NCI-H2227 treated with DMSO at 0.1 percent for 48 hours (cell line): Measurements from ENCODE around the gene DEDD2.
A peak's percentile ranks its signal among the peaks of the same experiment; 100 is the strongest.

Source experiments
- DNase-seq: peaks from one replicate; lab custom pipeline; 2025; lab: John Stamatoyannopoulos, UW

The DEDD2 gene

DNA sequence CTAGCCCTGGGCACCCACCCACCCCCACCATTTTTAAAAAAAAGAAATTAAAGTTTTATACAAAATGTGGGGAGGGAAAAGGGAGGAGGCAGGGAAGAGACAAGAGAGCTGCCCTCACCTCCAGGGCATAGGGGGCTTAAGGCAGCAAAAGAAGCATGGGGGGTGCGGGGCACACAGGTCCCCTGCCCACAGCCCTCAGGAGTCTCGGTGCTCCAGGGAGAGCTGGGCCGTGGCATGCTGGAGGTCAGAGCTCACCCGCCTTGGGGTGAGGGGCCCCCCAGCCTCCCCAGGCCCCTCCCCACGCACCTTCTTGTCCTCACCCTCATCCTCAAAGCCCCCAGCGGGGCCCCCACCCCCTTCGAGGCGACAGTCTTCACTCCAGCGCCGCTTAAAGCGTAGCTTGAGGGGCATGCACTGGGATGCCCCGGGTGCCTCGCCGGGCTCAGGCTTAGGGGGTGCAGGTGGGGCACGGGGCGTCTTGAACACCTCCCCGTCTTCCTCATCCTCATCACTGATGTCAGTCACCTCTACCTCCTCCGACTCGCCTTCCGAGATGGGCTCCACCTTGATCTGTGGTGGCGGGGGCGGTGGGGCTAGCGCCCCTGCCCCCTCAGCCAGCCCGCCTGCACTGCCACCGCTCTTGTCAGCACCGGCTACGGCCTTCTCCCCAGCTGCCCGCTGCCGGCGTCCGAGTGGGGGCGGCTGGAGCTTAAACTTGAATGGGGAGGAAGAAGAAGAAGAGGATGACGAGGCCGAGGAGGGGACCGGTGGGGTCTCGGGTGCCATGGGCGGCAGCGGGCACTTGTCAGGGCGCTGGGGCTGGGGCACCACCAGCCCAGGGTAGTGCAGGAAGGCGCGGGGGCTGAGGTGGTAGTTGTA lies 31.0 kb upstream of the DEDD2 start:
- no peak for DNase-seq

DNA sequence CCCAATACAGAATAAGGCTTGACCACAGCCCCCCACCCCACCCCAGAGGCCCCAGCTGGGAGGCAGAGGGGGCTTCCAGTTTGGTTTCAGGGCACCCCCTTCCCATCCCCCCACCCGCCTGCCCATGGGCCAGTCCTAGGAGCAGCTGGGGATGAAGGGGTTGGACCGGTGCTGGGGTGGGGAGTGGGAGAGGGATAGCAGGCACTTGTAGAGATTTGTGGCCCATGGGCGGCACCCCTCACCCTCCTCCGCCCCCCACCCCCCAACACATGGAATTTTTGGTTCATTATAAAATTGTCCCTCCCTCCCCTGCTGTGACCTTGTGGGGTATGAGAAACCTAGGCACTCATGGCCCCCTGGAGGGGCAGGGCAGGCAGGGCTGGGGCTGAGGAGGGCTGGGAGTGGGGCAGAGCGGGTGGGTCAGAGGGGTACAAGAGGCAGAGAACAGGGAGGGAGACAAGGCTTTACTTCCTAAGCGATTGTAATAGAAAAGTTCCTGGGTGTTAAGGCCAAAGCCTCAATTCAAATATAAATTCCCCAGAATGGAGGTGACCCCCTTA lies 30.2 kb upstream of the DEDD2 start:
- DNase-seq, result no peak

DNA sequence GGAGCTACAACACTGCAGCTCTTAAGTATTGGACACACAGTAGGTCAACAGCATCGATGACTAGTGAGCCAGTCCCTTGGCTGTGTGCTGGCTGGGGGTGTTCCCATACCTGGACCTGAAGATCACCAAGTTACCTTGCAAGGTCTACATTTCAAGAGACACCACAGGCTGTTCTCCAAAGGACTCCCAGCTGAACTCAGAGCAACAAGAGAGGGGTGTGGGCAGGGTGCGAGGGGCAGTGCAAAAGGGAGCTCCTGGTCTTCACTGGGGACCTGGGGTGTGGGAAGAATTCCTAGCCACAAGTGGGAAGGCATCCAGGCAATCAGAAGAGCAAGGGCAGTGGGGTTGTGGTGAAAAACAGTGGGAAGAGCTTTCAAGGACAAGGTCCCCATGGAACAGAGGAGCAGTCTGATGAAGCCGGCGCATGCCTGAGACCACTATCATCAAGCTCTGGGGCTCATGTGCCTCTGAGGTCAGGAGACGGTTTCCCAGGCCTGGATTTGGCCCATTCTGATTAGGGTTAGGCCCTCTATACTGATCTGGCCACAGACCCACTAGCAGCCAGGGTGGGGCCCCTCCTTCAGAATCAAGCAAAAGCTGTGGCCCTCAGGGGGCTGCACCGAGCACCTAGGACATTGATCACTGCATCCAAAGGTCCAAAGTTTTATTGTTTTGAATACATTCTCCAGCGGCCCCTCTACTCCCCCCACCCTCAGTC lies 29.6 kb upstream of the DEDD2 start:
- DNase-seq, result no peak

DNA sequence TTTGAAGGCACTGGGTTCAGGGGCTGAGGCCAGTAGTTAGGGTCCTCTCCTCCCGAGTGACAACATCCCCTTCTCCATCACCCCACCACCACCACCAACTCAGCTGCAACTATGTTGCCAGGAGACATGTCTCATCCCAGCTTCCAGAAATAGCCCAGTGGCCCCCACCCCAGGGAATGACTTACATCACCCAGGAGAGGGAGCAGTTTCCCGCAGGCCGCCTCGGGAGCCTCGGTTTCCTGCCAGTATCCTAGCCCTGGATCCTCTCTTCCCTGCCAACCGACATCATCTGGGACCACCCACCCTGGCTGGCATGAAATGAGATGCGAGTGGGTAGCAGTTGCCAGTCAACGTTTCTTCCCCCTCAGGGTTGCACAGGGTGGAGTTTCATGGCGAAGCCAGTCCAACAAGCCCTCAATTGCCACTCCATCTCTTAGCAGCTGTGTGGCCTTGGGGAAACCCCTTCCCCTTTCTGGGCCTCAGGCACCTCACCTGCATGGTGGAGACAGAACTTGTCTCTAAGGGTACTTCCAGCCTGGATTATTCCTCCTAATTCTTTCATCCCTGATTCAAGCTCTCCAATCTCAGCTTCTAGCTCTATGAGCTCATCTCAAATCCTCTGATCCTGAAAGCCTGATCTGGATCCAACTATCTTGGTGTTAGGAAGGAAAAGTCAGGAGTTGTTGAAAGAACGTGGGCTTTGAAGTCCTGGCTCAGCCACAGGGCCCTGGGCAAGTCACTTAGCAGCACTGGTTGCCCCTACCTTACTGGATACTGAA lies 28.9 kb upstream of the DEDD2 start:
- peak; percentile 86 for DNase-seq

DNA sequence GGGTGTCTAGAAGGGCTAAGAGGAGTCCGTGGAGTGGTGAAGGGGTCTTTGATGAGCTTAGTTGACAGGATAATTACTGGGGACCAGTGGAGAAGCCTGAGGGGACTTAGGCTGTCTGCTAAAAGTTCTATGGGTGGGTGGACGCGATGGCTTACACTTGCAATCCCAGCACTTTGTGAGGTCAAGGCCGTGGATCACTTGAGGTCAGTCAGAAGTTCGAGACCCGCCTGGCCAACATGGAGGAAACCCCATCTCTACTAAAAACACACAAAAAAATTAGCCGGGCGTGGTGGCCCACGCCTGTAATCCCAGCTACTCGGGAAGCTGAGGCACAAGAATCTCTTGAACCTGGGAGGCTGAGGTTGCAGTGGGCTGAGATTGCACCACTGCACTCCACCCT lies 27.8 kb upstream of the DEDD2 start:
- no peak for DNase-seq

DNA sequence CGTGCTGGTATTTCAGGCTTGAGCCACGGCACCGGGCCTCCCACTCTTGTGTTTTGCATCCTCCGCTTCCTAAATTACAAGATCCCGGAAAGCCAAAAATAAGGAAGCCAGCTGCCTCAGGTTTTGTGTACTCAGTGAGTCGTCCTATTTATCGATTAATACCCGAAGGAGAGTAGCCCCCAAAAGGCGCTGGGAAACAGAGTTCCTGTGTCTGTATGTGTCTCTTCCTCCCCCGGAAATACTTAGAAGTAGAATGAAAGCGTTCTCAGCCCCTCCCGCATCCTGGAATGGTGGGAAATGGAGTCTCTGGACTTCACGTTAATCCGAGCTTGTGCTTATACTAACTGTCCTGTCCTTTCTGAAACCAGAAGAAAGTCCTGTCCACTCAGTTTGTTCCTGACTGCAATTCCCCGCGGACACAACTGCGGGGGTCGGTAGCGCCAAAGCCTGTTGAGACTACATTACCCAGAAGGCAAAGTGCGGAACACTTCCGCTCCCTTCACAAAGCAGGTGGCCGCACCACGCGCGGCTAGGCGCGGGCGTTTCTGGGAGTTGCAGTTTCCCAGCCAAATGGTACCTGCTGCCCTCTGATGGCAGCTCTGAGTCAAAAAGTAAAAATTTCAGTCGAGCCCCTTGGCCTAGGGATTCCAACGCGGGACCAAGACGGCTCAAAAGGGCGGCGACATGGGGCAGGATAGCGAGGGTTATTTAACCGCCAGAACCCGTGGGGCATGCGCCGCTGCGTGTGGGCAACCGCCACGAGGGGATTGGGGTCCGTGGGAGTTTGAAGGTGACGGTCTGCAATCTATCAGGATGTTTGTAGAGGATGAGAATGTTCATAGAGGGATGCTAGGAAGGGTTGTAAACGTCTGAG lies 27.1 kb upstream of the DEDD2 start:
- DNase-seq, result peak; percentile 100

DNA sequence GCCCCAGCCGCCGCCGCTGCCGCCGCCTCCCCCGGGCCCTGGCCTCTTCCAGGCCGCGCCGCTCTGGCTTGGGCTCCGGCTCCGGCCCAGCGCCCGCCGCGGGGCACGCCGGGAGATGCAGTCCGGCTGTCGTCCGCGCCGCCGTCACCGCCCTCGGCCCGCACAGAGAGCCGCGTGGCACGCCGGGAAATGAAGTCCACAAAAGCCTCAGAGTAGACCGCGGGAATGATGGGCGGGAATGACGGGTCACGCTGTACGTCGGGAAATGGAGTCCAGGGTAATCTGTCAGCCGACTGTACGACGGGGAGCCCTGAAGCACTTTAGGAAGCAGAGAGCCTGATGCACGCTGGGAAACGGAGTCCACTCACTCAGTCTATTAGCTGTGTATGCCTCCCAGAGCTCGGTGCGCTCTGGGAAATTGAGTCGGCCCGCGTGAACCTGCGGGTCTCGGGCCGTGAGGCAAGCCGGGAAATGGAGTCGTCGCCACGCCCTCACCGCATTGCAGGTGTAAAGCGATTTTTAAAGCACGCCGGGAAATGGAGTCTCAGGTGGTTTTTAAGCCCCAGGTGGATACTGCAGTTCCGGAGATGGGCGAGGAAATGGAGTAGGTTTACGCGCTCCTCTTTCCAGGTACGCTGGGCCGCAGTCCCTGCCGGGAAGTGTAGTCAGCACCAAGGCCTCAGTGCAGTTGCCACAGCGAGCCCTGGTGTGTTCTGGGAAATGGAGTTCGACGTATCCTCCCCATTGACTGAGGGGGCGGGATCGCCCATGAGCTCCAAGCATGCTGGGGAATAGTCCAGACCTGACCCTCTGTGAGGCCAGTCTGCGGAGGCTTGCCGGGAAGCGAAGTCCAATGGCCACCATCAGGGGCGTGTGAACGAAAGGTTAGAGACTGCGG lies 25.3 kb upstream of the DEDD2 start, which contains the start of gene GSK3A:
Gene GSK3A (minus strand): TSS at position 91 of the 898 bp plus-strand sequence. CDS start 137 bp downstream, outside the sequence.
- peak; percentile 100 for DNase-seq

DNA sequence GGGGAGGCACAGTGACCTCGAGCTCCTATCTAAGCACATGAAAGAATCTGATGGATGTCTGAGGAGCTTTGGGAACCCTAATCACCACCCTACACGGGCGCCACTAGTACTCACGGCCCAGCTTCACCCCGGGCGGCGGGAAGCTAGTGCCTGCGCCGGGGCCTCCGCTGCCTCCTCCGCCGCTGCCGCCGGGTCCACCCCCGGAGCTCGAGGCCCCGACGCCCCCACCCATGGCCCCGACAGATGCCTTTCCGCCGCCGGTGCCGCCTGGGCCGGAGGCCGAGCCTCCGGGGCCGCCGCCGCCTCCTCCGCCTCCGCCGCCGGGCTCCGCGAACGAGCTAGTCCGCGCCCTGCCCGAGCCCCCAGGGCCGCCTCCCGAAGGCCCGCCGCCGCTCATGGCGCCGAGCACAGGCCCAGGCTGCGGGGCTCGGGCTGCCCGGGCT lies 24.6 kb upstream of the DEDD2 start:
- no peak for DNase-seq

DNA sequence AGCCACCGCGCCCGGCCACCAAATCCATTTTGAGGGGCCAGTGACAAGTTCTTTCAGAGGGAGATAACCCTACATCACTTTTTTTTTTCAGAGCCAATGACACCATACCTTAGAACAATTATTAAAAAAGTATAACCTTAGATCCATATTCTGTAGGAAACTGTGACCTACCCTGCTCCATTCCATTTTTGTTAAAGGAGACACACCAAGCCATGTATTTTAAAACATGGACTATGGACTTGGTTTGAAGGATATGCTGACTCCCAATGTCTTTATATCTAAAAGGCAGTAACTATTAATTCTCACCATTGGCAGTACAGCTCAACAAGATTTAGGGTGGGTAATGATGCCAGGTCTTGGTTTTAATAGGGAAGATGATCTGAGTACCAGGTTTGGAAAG lies 23.8 kb upstream of the DEDD2 start:
- DNase-seq, result no peak

DNA sequence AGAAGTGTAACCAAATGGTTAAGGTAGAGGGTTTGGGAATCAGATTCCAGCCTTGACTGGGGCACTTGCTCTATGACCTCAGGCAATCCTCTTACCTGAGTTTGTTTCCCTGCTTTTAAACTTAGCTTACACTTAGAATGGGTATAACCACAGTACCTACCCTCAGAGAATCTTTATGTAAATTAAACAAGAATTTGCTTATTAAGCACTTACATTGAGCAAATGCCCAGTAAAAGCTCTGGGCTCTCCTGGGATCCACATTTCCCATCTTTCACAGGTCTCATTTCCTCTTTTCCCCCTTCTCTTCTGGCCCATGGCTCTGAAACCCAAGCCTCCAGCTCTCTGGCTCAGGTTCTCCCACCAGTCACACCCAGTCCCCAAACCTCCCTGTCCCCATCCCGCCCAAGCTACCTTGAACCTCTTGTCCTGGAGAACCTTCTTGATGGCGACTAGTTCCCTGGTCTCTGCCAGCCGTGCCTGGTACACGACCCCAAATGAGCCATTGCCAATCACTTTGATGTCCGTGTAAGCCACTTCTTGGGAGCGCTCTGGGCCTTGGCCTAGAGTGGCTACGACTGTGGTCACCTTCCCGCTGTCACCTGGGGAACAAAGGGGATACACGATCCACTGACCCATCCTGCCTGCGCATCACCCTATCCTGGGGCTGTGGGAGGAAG lies 22.2 kb upstream of the DEDD2 start:
- DNase-seq, result no peak

DNA sequence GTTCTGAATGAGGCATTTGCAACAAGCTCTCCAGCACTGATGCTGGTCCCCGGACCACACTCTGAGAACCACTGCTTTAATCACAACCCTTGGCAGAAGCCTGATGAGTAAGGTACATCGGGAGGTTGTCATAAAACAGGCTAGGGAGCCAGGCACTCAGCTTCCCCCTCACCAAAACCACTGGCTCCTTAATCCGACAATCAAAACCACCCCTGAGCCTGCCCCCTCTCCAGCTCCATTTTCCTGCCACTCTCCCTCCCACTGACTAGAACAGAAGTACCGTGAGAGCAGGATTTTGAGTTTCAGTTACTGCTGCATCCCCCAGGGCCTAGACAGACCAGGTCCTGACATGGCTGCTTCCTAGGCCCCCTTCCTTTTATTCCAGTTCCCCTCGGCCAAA lies 17.7 kb upstream of the DEDD2 start:
- no peak for DNase-seq

DNA sequence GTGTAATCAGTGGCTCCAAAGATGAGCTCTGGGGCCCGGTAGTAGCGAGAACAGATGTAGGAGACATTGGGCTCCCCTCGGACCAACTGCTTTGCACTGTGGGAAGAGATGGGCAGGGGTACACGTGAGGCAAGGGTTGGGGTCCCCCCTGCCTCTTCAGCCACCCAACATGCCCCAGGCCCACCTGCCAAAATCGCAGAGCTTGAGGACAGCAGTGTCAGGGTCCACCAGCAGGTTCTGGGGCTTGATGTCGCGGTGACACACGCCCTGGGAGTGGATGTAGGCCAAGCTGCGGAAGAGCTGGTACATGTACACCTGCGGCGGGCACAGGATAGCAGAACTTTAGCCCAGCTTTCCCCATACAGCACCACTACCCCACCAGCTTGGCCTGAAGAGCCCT lies 16.9 kb upstream of the DEDD2 start:
- no peak for DNase-seq

DNA sequence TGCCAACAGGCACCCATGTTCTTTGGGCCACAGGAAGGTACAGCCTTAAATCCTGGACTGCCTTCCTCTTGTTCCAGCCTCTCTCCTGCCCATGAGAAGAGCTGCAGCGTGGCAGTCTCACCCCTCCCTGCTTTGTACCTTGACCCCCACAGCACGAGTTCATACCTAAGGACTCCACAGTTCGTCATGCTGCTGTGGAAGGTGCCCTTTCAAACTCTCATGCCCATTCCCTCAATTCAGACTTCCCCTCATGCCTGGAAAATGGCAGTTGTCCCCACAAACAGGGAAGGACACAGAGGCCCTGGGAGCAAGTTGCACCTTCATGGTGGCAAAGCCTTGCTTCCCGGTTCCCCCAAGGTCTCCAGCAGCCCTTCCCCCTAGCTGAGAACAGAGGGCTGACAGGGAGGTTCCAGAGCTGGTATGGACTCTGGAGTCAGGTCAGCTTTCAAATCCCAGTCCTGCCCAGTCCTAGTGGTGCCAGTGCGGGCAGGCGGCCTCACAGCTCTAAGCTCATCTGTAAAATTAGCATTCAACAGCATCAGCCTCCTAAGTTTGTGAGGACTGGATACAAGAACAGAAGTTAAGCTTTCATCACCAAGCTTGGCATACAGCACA lies 16.3 kb upstream of the DEDD2 start:
- no peak for DNase-seq

DNA sequence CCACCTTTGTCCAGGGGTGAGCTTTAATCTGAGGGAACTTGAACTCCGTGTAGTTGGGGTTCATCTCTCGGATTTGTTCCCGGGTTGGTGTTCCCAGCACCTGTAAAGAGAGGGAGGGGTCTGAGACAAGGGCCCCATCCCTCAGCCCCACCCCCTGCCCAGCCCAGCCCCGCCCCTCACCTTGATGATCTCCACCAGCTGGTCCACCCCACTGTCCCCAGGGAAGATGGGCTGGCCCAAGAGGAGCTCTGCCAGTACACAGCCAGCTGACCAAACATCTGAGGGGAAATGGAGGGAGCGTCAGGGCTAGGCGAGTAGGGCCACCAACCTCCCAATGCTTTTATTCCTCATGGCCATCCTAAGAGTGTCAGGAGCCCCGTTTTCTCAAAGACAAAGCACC lies 15.6 kb upstream of the DEDD2 start:
- DNase-seq, result no peak

DNA sequence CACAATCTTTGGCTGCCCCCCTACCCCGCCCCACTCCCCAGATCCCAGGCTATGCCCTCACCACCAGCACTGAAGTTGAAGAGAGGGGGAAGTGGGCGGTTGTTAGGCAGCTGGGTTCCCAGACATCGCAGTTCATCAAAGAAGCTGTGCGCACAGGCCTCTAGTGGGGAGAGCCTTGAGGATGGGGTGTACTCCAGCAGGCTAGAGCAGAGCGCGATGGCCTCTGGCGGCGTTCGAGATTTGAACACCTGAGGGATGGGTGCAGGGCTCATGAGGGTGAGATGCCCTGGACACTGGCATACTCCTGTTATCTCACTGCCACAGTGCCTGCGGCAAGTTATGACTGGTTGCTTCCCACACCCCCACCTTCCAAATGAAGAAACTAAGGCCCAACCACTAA lies 15.0 kb upstream of the DEDD2 start:
- DNase-seq, result no peak

DNA sequence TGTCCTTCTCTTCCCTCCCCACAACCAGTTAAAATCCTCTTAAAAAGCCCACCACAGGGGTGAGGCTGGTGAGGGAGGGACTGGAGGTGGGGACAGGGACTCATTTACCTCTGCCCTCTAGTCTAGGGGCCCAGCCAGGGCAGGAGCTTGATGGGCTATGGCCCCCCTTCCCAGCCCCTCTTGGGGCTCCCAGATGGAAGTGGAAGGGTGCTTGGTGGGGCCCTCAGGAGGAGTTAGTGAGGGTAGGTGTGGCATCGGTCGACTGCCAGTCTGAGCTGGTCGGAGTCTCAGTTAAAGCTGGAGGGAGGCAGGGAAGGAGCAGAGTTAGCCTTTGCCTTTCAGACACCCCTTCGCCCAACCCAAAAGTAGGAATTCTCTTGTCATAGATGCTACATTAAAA lies 13.1 kb upstream of the DEDD2 start:
- DNase-seq, result no peak

DNA sequence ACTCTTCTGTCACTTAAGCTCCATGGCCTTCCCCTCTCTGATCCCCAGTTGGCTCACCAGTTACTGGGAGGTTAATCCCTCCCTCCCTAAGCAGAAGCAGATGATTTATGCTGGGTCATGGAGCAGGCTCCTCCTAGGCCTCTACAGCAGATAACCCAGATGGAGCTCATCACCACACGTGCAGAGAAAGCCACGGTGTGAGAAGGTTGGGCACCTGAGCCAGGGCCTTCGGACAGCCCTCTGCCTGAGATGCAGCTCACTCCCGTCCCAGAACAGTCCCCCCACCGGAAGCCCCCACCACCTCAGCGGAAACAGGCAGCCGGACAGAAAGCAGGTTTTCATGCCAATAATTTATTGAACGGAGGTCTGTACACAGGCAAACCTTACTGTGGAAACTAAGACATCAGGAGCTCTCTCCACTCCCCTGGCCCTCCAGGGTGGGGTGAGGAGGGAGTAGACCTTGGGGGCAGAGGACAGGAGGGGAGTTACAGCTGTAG lies 12.4 kb upstream of the DEDD2 start:
- DNase-seq, result no peak

DNA sequence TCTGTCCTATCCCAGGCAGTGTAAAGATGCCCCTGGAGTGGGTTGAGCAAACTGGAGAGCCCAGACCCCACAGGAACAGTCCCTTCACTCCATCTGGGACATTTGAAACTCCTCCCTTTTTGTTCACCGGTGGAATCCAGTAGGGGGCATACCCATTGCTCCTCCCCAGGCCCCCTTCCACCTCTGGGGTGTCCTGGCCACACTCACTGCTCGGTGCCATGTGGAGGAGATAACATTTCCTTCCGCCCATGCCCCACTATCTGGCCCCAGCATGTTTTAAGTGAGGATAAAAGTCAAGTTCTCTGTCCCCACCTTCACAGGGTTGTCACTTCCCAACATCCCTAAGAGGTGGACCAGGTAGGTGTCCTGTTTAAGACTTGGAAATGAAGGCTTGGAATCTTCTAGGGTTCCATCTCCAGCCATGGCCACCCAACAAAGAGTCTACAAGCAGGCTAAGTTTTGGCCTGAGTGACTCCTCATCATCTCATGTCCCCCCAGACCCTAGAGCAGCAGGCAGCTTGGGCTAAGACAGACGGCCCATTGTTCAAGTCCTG lies 11.9 kb upstream of the DEDD2 start:
- DNase-seq, result no peak

DNA sequence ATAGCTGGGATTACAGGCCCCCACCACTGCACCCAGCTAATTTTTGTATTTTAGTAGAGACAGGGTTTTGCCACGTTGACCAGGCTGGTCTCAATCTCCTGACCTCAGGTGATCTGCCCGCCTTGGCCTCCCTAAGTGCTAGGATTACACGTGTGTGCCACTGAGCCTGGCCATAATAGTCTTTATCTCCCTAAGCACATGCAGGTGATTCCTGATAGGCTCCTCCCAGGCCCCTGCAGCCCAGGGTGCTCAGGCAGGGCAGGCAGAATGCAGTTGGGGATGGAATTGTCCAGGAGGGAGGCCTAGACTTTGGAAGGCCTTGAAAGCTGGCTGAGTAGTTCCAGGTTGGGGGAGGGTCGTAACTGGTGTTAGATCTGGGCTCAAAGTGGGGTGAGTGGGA lies 11.2 kb upstream of the DEDD2 start:
- DNase-seq, result no peak
